ENCODE measurements around the gene MAST3. TPM values are rescaled to one million over a fixed set of nuclear protein-coding genes. Genes with fewer than 3 reads are reported as not detected.
A peak's percentile ranks its signal among the peaks of the same experiment; 100 is the strongest.

MAST3 gene
- total and polyA plus RNA-seq, 2 of the 13 experiments (the other 11 are each of a cell fraction or from before 2014, with no cell fraction given) = 4.1 to 4.6 TPM

GRCh38 chr19:18152817-18153555 is 55.4 kb downstream of the MAST3 start, which contains the start of gene PIK3R2 (continued):
- TF ChIP-seq ZHX2 (IDR thresholded peaks at IDR 0.05; ENCODE audit: low read depth) = no peak
- no peak for TF ChIP-seq ZHX2 (CRISPR knock-in tag; IDR thresholded peaks at IDR 0.05; ENCODE audit: borderline replicate concordance)
- TF ChIP-seq GATAD1 (CRISPR knock-in tag; IDR thresholded peaks at IDR 0.05) = peak; percentile 8; the same call in 1 of the 2 replicates
- TF ChIP-seq NCOA2 (CRISPR knock-in tag; IDR thresholded peaks at IDR 0.05) = no peak
- TF ChIP-seq KLF6 (CRISPR knock-in tag; IDR thresholded peaks at IDR 0.05) = no peak
- TF ChIP-seq ZNF280B (CRISPR knock-in tag; IDR thresholded peaks at IDR 0.05; ENCODE audit: borderline replicate concordance) = peak; percentile 15; the same call in 1 of the 2 replicates
- TF ChIP-seq MAZ (IDR thresholded peaks at IDR 0.05; ENCODE audit: borderline replicate concordance, low read depth, low read length) = no peak
- no peak for TF ChIP-seq MAZ (CRISPR knock-in tag; IDR thresholded peaks at IDR 0.05; ENCODE audit: low read depth)
- 0 out of 2 replicates have a peak, but pooled peaks have one; percentile 10 for TF ChIP-seq CREM (IDR thresholded peaks at IDR 0.05)
- no peak for TF ChIP-seq CREM (CRISPR knock-in tag; IDR thresholded peaks at IDR 0.05)
- no peak for TF ChIP-seq ZNF230 (CRISPR knock-in tag; IDR thresholded peaks at IDR 0.05)
- TF ChIP-seq IRF9 (CRISPR knock-in tag; IDR thresholded peaks at IDR 0.05; ENCODE audit: borderline replicate concordance) = peak; percentile 26; the same call in 1 of the 2 replicates
- no peak for TF ChIP-seq ZKSCAN8 (CRISPR knock-in tag; IDR thresholded peaks at IDR 0.05; ENCODE audit: borderline replicate concordance)
- no peak for TF ChIP-seq ZBTB43 (CRISPR knock-in tag; conservative IDR thresholded peaks at IDR 0.05)
- TF ChIP-seq ZNF546 (CRISPR knock-in tag; conservative IDR thresholded peaks at IDR 0.05) = no peak; the same call in 1 of the 2 replicates
- no peak; the same call in none of the 2 replicates for TF ChIP-seq NRL (CRISPR knock-in tag; IDR thresholded peaks at IDR 0.05; ENCODE audit: borderline replicate concordance)
- no peak for TF ChIP-seq ZNF724P (CRISPR knock-in tag; IDR thresholded peaks at IDR 0.05; ENCODE audit: borderline replicate concordance)
- no peak for TF ChIP-seq WIZ (CRISPR knock-in tag; IDR thresholded peaks at IDR 0.05)
- no peak for TF ChIP-seq ZNF460 (CRISPR knock-in tag; IDR thresholded peaks at IDR 0.05; ENCODE audit: borderline replicate concordance)
- peak; percentile 87 for TF ChIP-seq RBFOX2 (IDR thresholded peaks at IDR 0.05; ENCODE audit: low read depth, low read length)

Measured in HepG2 (cell line).